GM21723 (cell line): ENCODE measurements around the gene KANK3.
"Not testable (repeated sequence)": the region's sequence is repeated elsewhere in the genome, so short reads cannot be mapped to it uniquely, and the experiment has no call there.

Source experiments
- ATAC-seq: cut with Tn5 transposase; IDR thresholded peaks from one replicate; pipeline ENCODE4 v1.9.1; 2021; ENCODE audit warnings: mild to moderate bottlenecking, moderate library complexity; ENCODE audit not compliant: unreplicated experiment

KANK3 gene

GRCh38 chr19:8342684-8343482 lies at the start of gene KANK3:
KANK3 (minus strand) TSS chr19:8343262; CDS start chr19:8337828, 5,434 bp downstream.
- peak; percentile 91 for ATAC-seq

- no peak for ATAC-seq
Measured at GRCh38 chr19:8392017-8392591, 49.0 kb upstream of the KANK3 start.

DNA sequence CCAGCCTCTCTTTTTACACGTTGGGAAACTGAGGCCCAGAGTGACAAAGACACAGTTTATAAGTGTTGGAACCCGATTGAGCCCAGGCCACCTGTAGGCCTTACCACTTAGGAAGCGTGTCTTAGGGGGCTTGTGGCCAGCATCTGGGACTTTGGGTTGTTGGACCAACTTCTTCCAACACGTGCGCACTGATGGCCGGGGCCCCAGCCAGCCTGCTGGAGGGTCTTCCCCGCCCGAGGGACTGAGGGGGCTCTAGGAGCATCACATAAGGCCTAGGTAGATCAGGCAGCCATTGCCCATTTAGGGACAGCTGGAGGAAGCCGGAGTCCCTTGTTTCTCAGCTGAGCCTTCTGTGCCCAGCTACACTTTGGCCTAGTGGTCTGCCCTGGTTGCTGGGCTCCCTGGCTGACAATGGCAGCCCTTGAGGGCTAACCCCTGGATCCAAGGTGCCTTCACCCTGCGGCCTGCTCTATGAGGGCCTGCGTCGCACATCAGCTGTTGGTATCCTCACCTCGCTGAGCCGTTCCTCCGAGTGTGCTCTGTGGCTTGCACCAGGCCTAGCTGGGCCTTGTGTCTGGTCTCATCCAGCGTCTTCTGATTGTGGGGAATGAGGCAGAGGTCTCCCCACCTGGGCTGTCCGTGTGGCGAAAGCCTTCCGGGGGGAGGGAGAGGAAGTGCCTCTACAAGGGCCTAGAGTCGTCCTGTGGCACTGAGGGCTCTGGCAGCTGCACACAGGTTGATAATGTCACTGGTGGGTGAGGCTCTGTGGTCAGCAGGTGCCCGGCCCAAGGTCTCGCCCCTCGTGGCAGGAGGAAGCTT lies 48.3 kb upstream of the KANK3 start:
- no peak for ATAC-seq

- peak; percentile 33 for ATAC-seq
Measured at GRCh38 chr19:8390617-8390981, 47.5 kb upstream of the KANK3 start.

- peak; percentile 86 for ATAC-seq
Measured at GRCh38 chr19:8389891-8390616, 47.0 kb upstream of the KANK3 start, which contains the start of gene RAB11B. RAB11B (plus strand) TSS chr19:8390360; CDS start chr19:8390417, 57 bp downstream.

DNA sequence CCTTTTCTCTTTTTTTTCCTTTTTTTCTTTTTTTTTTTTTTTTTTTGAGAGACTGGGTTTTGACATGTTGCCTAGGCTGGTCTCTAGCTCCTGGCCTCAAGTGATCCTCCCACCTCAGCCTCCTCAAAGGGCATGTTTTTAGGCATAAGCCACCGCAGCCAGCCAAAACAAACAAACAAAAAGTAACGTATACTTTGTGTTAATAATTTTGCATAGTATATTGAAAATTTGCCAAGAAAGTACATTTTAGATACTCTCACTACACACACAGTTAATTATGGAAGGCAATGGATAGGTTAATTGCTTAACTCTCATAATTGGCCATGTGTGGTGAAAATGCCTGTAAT lies 45.5 kb upstream of the KANK3 start:
- no peak for ATAC-seq

DNA sequence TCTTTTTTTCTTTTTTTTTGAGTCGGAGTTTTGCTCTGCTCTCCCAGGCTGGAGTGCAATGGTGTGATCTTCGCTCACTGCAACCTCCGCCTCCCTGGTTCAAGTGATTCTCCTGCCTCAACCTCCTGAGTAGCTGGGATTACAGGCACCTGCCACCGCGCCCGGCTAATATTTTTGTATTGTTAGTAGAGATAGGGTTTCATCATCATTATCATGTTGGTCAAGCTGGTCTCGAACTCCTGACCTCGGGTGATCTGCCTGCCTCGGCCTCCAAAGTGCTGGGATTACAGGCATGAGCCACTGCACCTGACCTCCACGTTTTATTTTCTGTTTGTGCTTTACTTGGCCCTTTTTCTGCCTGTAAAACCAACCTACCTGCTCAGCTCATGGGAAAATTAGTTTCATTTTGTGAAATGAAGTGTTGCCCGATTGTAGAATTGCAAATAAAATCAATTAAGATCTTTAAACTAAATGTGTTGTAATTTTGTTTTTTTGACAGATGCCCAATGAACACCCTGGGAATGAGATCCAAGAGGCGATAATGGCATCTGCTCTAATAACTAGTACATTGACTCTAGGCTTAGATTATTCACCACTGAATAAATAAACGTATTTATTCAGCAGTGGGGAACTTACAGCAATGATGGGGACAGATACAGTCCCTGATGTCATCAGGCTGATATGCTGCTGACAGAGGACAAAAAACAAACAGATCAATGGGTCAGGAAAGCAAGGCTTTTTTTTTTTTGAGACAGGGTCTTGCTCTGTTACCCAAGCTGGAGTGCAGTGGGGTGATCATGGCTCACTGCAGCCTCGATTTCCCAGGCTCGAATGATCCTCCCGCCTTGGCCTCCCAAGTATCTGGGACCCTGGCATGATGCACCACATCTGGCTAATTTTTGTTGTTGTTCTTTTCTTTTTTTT lies 44.9 kb upstream of the KANK3 start:
- no peak for ATAC-seq

DNA sequence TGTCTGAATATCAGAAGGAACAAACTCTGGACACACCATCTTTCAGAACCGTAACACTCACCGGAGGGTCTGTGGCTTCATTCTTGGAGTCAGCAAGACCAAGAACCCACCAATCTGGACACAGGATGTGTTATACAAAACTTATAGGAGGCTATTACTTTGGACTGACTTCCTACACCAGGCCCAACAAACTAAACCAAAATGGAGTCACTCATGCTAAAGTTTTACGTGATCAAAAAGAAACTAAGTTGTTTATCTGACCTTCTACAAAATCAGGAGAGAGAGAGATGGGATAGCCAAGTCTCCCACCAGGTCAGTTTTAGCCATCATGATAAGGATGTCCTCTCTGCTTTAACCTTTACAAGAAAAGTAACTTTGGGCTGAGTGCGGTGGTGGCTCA lies 43.9 kb upstream of the KANK3 start:
- no peak for ATAC-seq

DNA sequence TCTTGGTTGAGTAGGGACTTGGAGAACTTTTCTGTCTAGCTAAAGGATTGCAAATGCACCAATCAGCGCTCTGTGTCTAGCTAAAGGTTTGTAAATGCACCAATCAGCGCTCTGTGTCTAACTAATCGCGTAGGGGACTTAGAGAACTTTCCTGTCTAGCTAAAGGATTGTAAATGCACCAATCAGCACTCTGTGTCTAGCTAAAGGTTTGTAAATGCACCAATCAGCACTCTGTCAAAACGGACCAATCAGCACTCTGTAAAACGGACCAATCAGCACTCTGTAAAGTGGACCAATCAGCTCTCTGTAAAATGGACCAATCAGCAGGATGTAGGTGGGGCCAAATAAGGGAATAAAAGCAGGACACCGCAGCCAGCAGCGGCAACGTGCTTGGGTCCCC lies 43.4 kb upstream of the KANK3 start:
- ATAC-seq = not testable (repeated sequence)

GRCh38 chr19:8385566-8385965 lies 42.5 kb upstream of the KANK3 start:
- not testable (repeated sequence) for ATAC-seq

DNA sequence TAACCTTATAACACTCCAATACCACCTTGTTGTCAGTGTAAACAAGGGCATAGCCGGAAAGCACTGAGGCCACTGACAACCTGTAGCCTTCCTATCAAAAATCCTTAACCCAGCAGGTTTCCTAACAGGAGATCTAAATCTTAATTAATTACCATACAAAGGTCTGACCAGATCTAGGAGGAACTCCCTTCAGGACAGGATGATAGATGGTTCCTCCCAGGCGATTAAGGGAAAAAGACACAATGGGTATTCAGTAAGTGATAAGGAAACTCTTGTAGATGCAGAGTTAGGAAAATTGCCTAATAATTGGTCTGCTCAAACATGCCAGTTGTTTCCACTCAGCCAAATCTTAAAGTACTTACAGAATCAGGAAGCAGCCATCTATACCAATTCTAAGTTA lies 42.0 kb upstream of the KANK3 start:
- ATAC-seq = not testable (repeated sequence)

DNA sequence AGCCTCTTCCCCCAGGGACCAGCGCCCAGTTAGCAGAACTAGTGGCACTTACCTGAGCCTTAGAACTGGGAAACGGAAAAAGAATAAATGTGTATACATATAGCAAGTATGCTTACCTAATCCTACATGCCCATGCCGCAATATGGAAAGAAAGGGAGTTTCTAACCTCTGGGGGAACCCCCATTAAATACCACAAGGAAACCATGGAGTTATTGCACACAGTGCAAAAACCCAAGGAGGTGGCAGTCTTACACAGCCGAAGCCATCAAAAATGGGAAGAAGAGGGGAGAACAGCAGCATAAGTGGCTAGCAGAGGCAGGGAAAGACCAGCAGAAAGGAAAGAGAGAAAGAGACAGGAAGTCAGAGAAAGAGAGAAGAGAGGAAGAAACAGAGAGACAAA lies 41.5 kb upstream of the KANK3 start:
- ATAC-seq = not testable (repeated sequence)

DNA sequence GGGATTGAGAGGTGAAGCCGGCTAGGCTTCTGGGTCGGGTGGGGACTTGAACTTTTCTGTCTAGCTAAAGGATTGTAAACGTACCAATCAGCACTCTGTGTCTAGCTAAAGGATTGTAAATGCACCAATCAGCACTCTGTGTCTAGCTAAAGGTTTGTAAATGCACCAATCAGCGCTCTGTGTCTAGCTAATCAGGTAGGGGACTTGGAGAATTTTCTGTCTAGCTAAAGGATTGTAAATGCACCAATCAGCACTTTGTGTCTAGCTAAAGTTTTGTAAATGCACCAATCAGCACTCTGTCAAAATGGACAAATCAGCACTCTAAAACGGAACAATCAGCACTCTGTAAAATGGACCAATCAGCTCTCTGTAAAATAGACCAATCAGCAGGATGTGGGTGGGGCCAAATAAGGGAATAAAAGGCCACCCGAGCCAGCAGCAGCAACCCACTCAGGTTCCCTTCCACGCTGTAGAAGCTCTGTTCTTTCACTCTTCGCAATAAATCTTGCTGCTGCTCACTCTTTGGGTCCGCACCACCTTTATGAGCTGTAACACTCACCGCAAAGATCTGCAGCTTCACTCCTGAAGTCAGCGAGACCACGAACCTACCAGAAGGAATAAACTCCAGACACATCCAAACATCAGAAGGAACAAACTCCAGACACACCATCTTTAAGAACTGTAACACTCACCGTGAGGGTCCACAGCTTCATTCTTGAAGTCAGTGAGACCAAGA lies 36.3 kb upstream of the KANK3 start:
- ATAC-seq = not testable (repeated sequence)

GRCh38 chr19:8377598-8377997 lies 34.5 kb upstream of the KANK3 start:
- ATAC-seq = no peak

DNA sequence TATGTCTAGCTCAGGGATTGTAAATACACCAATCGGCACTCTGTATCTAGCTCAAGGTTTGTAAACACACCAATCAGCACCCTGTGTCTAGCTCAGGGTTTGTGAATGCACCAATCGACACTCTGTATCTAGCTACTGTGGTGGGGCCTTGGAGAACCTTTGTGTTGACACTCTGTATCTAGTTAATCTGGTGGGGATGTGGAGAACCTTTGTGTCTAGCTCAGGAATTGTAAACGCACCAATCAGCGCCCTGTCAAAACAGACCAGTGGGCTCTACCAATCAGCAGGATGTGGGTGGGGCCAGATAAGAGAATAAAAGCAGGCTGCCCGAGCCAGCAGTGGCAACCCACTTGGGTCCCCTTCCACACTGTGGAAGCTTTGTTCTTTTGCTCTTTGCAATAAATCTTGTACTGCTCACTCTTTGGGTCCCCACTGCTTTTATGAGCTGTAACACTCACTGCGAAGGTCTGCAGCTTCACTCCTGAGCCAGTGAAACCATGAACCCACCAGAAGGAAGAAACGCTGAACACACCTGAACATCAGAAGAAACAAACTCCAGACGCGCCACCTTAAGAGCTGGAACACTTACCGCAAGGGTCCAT lies 33.4 kb upstream of the KANK3 start:
- ATAC-seq = not testable (repeated sequence)

GRCh38 chr19:8375766-8376165 lies 32.7 kb upstream of the KANK3 start:
- not testable (repeated sequence) for ATAC-seq

DNA sequence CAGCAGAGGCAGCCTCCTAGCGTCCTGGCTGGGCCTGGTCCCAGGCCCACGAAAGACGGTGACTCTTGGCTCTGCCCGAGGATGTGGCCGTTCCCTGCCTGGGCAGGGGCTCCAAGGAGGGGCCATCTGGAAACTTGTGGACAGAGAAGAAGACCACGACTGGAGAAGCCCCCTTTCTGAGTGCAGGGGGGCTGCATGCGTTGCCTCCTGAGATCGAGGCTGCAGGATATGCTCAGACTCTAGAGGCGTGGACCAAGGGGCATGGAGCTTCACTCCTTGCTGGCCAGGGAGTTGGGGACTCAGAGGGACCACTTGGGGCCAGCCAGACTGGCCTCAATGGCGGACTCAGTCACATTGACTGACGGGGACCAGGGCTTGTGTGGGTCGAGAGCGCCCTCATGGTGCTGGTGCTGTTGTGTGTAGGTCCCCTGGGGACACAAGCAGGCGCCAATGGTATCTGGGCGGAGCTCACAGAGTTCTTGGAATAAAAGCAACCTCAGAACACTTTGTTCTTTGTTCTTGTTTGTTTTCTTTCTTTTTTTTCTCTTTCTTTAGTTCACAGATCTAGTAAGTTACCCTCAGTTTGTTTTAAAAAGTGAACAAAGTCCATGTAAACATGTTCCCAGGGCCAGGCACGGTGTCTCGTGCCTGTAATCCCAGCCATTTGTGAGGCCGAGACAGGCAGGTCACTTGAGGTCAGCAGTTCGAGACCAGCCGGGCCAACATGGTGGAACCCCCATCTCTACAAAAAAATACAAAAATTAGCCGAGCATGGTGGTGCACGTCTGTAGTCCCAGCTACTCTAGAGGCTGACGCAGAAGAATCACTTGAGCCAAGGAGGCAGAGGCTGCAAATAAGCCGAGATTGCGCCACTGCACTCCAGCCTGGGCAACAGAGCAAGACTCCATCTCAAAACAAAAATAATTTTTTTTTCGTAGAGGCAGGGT lies 31.1 kb upstream of the KANK3 start:
- ATAC-seq = no peak
